HepG2 (cell line): ENCODE data around the gene COG1. TPM values are rescaled to one million over a fixed set of nuclear protein-coding genes. Genes with fewer than 3 reads are reported as not detected.

Source experiments
- BRD4 ChIP-seq: sonication (generic); formaldehyde crosslinking; IDR thresholded peaks from 2 replicates; pipeline ENCODE4 v1.4.0; 2020; ENCODE audit warnings: missing genetic modification reagents
- CREM ChIP-seq, 2 experiments: sonication (generic) in 1 of 2; formaldehyde crosslinking in 1 of 2; IDR thresholded peaks; 2 replicates each; pipeline versions ENCODE4 v1.4.0 to v1.6.1; 2016 to 2020; ENCODE audit warnings: antibody characterized with exemption in 1 of 2, mild to moderate bottlenecking in 1 of 2, missing genetic modification reagents in 1 of 2
- DNMT3B ChIP-seq: conservative IDR thresholded peaks from 2 replicates; pipeline ENCODE4 v1.6.1; 2016; ENCODE audit warnings: missing biosample characterization, control low read depth
- ETV5 ChIP-seq: IDR thresholded peaks from 2 replicates; pipeline ENCODE4 v1.6.1; 2018; ENCODE audit warnings: missing biosample characterization, missing genetic modification reagents, inconsistent platforms, borderline replicate concordance
- FOXC1 ChIP-seq: sonication (generic); formaldehyde crosslinking; IDR thresholded peaks from 2 replicates; pipeline ENCODE4 v1.8.0; 2022; ENCODE audit warnings: mild to moderate bottlenecking, missing genetic modification reagents, borderline replicate concordance
- GABPB1 ChIP-seq: IDR thresholded peaks from 2 replicates; pipeline ENCODE4 v1.6.1; 2016; ENCODE audit warnings: mild to moderate bottlenecking, missing genetic modification reagents, moderate library complexity, missing compliant biosample characterization
- WIZ ChIP-seq: sonication (generic); formaldehyde crosslinking; IDR thresholded peaks from 2 replicates; pipeline ENCODE4 v1.5.1; 2020; ENCODE audit warnings: mild to moderate bottlenecking, missing genetic modification reagents
- ZFP1 ChIP-seq: IDR thresholded peaks from 2 replicates; pipeline ENCODE4 v1.6.1; 2016
- ZNF564 ChIP-seq: sonication (generic); formaldehyde crosslinking; IDR thresholded peaks from 2 replicates; pipeline ENCODE4 v1.8.1; 2023; ENCODE audit warnings: mild to moderate bottlenecking, missing genetic modification reagents
- polyA plus RNA-seq, 8 experiments: library from polyadenylated mRNA; depleted of rRNA in 3 of 8; stranded (reverse) in 7 of 8; unstranded in 1 of 8; fragments of >200 nt; fragmentation: Illumina TruSeq in 4 of 8; extraction: Trizol in 4 of 8; gene quantifications; 2 replicates each; pipeline versions ENCODE4 v1.2.1 to v1.2.3, GENCODE V29; 2011 to 2016; ENCODE audit warnings: low read depth in 4 of 8, missing spikeins in 1 of 8, mixed read lengths in 1 of 8; ENCODE audit not compliant: insufficient read depth in 1 of 8
- total RNA-seq, 5 experiments: library from RNA; depleted of rRNA; stranded (reverse); fragments of >200 nt; fragmentation: Illumina TruSeq; extraction: Trizol; gene quantifications; 2 replicates each; pipeline ENCODE4 v1.2.3, GENCODE V29; 2016; ENCODE audit warnings: low read depth in 1 of 5
- TF ChIP-seq, protein P1 (sequence below): sonication (generic); formaldehyde crosslinking; IDR thresholded peaks from 2 replicates; pipeline ENCODE4 v1.4.0; 2020; ENCODE audit warnings: missing genetic modification reagents
- TF ChIP-seq, protein P2 (sequence below): sonication (generic); formaldehyde crosslinking; IDR thresholded peaks from 2 replicates; pipeline ENCODE4 v1.4.0; 2020; ENCODE audit warnings: missing genetic modification reagents
- TF ChIP-seq, protein P3 (sequence below): sonication (generic); formaldehyde crosslinking; IDR thresholded peaks from 2 replicates; pipeline ENCODE4 v1.4.0; 2020; ENCODE audit warnings: mild to moderate bottlenecking, missing genetic modification reagents
- TF ChIP-seq, protein P4 (sequence below): sonication (generic); formaldehyde crosslinking; conservative IDR thresholded peaks from 2 replicates; pipeline ENCODE4 v1.5.0; 2020; ENCODE audit warnings: missing genetic modification reagents
- TF ChIP-seq, protein P5 (sequence below): sonication (generic); formaldehyde crosslinking; IDR thresholded peaks from 2 replicates; pipeline ENCODE4 v1.5.0; 2020; ENCODE audit warnings: missing genetic modification reagents, mild to moderate bottlenecking, borderline replicate concordance
- TF ChIP-seq, protein P6 (sequence below), 2 experiments: sonication (generic) in 1 of 2; formaldehyde crosslinking in 1 of 2; IDR thresholded peaks; 2 replicates each; pipeline versions ENCODE4 v1.6.1 to v1.9.0; 2014 to 2022; ENCODE audit warnings: antibody characterized with exemption in 1 of 2, borderline replicate concordance in 1 of 2, inconsistent platforms in 1 of 2, low read depth in 1 of 2, missing genetic modification reagents in 1 of 2

Gene COG1
- total and polyA plus RNA-seq, 2 of the 13 experiments (the other 11 are each of a cell fraction or from before 2014, with no cell fraction given): 36.6 to 39.7 TPM

DNA sequence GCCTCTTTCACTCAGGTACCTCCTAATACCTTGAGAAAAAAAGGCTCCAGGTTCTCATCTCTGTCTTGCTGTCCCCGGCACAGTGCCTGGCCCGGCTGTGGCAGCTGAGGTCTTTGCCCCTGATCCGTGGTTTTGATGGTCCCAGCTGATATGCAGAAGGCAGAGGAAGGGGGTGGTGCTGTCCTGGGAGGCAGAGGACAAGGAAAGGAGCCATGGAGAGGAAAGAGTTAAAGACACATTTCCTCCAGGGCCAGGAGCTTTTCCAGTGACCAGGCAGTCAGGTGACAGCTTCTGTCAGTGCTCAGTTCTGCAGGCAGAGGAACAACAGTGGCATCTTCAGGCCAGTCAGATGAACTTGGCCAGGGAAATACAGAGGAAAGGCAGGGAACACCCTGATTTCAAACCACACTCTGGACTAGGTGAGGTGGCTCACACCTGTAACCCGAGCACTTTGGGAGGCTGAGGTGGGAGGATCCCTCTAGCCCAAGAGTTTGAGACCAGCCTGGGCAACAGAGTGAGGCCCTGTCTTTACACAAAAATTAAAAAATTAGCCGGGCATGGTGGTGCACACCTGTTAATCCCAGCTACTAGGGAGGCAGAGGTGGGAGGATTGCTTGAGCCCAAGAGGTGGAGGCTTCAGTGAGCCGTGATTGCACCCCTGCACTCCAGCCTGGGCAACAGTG is 3.3 kb upstream of the COG1 start (continued):
- TF ChIP-seq, protein P1, sequence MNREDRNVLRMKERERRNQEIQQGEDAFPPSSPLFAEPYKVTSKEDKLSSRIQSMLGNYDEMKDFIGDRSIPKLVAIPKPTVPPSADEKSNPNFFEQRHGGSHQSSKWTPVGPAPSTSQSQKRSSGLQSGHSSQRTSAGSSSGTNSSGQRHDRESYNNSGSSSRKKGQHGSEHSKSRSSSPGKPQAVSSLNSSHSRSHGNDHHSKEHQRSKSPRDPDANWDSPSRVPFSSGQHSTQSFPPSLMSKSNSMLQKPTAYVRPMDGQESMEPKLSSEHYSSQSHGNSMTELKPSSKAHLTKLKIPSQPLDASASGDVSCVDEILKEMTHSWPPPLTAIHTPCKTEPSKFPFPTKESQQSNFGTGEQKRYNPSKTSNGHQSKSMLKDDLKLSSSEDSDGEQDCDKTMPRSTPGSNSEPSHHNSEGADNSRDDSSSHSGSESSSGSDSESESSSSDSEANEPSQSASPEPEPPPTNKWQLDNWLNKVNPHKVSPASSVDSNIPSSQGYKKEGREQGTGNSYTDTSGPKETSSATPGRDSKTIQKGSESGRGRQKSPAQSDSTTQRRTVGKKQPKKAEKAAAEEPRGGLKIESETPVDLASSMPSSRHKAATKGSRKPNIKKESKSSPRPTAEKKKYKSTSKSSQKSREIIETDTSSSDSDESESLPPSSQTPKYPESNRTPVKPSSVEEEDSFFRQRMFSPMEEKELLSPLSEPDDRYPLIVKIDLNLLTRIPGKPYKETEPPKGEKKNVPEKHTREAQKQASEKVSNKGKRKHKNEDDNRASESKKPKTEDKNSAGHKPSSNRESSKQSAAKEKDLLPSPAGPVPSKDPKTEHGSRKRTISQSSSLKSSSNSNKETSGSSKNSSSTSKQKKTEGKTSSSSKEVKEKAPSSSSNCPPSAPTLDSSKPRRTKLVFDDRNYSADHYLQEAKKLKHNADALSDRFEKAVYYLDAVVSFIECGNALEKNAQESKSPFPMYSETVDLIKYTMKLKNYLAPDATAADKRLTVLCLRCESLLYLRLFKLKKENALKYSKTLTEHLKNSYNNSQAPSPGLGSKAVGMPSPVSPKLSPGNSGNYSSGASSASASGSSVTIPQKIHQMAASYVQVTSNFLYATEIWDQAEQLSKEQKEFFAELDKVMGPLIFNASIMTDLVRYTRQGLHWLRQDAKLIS (CRISPR knock-in tag): no peak
- TF ChIP-seq BRD4 (CRISPR knock-in tag) (no peak), CREM (IDR thresholded peaks at IDR 0.05) (no peak), CREM (CRISPR knock-in tag; IDR thresholded peaks at IDR 0.05) (no peak), ZNF564 (no peak), ZFP1 (CRISPR knock-in tag) (no peak; the same call in 1 of the 2 replicates), DNMT3B (CRISPR knock-in tag) (no peak), WIZ (no peak), FOXC1 (CRISPR knock-in tag) (no peak), ETV5 (CRISPR knock-in tag) (no peak; the same call in 1 of the 2 replicates), GABPB1 (no peak)
- TF ChIP-seq, protein P2, sequence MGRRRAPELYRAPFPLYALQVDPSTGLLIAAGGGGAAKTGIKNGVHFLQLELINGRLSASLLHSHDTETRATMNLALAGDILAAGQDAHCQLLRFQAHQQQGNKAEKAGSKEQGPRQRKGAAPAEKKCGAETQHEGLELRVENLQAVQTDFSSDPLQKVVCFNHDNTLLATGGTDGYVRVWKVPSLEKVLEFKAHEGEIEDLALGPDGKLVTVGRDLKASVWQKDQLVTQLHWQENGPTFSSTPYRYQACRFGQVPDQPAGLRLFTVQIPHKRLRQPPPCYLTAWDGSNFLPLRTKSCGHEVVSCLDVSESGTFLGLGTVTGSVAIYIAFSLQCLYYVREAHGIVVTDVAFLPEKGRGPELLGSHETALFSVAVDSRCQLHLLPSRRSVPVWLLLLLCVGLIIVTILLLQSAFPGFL (CRISPR knock-in tag): no peak
- TF ChIP-seq, protein P3, sequence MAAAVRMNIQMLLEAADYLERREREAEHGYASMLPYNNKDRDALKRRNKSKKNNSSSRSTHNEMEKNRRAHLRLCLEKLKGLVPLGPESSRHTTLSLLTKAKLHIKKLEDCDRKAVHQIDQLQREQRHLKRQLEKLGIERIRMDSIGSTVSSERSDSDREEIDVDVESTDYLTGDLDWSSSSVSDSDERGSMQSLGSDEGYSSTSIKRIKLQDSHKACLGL (CRISPR knock-in tag): no peak; the same call in 1 of the 2 replicates
- TF ChIP-seq, protein P4, sequence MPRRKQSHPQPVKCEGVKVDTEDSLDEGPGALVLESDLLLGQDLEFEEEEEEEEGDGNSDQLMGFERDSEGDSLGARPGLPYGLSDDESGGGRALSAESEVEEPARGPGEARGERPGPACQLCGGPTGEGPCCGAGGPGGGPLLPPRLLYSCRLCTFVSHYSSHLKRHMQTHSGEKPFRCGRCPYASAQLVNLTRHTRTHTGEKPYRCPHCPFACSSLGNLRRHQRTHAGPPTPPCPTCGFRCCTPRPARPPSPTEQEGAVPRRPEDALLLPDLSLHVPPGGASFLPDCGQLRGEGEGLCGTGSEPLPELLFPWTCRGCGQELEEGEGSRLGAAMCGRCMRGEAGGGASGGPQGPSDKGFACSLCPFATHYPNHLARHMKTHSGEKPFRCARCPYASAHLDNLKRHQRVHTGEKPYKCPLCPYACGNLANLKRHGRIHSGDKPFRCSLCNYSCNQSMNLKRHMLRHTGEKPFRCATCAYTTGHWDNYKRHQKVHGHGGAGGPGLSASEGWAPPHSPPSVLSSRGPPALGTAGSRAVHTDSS (CRISPR knock-in tag): no peak; the same call in 1 of the 2 replicates
- TF ChIP-seq, protein P5, sequence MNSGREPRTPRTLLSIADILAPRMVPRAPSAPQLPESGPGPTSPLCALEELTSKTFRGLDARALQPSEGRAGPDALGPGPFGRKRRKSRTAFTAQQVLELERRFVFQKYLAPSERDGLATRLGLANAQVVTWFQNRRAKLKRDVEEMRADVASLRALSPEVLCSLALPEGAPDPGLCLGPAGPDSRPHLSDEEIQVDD (CRISPR knock-in tag): no peak
- TF ChIP-seq, protein P6, sequence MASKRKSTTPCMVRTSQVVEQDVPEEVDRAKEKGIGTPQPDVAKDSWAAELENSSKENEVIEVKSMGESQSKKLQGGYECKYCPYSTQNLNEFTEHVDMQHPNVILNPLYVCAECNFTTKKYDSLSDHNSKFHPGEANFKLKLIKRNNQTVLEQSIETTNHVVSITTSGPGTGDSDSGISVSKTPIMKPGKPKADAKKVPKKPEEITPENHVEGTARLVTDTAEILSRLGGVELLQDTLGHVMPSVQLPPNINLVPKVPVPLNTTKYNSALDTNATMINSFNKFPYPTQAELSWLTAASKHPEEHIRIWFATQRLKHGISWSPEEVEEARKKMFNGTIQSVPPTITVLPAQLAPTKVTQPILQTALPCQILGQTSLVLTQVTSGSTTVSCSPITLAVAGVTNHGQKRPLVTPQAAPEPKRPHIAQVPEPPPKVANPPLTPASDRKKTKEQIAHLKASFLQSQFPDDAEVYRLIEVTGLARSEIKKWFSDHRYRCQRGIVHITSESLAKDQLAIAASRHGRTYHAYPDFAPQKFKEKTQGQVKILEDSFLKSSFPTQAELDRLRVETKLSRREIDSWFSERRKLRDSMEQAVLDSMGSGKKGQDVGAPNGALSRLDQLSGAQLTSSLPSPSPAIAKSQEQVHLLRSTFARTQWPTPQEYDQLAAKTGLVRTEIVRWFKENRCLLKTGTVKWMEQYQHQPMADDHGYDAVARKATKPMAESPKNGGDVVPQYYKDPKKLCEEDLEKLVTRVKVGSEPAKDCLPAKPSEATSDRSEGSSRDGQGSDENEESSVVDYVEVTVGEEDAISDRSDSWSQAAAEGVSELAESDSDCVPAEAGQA (IDR thresholded peaks at IDR 0.05; ENCODE audit: low read depth): no peak
- TF ChIP-seq, protein P6 (CRISPR knock-in tag; IDR thresholded peaks at IDR 0.05; ENCODE audit: borderline replicate concordance): no peak
